Neural cell (in vitro differentiated cells): Measurements from ENCODE around the gene PARP11. TPM values are rescaled to one million over a fixed set of nuclear protein-coding genes. Genes with fewer than 3 reads are reported as not detected.

Source experiments
- H2AFZ ChIP-seq: fragments of 200-600, 300-800 bp; sonication (generic), shearing (Covaris generic); 2 replicates; pipeline ENCODE4 v1.6.0; 2014; ENCODE audit warnings: low read depth, mild to moderate bottlenecking, antibody characterized with exemption, low read length, moderate library complexity
- H3F3A ChIP-seq: fragments of 200-600 bp; shearing (Covaris generic); 2 replicates; pipeline ENCODE4 v1.6.1; 2016; ENCODE audit warnings: mild to moderate bottlenecking, moderate library complexity, mixed read lengths, antibody characterized with exemption, low read length; ENCODE audit not compliant: insufficient read depth, poor library complexity, severe bottlenecking
- H3K27ac ChIP-seq: fragments of 200-600, 300-800 bp; sonication (generic), shearing (Covaris generic); 2 replicates; pipeline ENCODE4 v1.5.1; 2014; ENCODE audit warnings: mild to moderate bottlenecking, low read length, moderate library complexity
- H3K27me3 ChIP-seq: fragments of 300-800, 200-600 bp; sonication (generic), shearing (Covaris generic); 2 replicates; pipeline ENCODE4 v1.6.0; 2014; ENCODE audit warnings: mild to moderate bottlenecking, low read depth, low read length, moderate library complexity; ENCODE audit not compliant: insufficient read depth
- H3K36me3 ChIP-seq: fragments of 300-800, 200-600 bp; sonication (generic), shearing (Covaris generic); 2 replicates; pipeline ENCODE4 v1.5.1; 2014; ENCODE audit warnings: mild to moderate bottlenecking, antibody characterized with exemption, low read length, moderate library complexity; ENCODE audit not compliant: insufficient read depth
- H3K4me2 ChIP-seq: fragments of 300-800, 200-600 bp; sonication (generic), shearing (Covaris generic); 2 replicates; pipeline ENCODE4 v1.6.0; 2014; ENCODE audit warnings: mild to moderate bottlenecking, low read length
- H3K4me3 ChIP-seq: fragments of 300-800, 200-600 bp; sonication (generic), shearing (Covaris generic); 2 replicates; pipeline ENCODE4 v1.5.1; 2014; ENCODE audit warnings: mild to moderate bottlenecking, low read length, moderate library complexity
- H3K79me2 ChIP-seq: fragments of 200-600 bp; shearing (Covaris generic); replicated peaks from 2 replicates; pipeline ENCODE4 v1.6.0; 2014; ENCODE audit warnings: mild to moderate bottlenecking, low read length, moderate library complexity; ENCODE audit not compliant: insufficient read depth
- H3K9ac ChIP-seq: fragments of 300-800, 200-600 bp; sonication (generic), shearing (Covaris generic); 2 replicates; pipeline ENCODE4 v1.6.1; 2016; ENCODE audit warnings: mild to moderate bottlenecking, low read length, mixed read lengths
- H3K9me2 ChIP-seq: fragments of 200-600 bp; shearing (Covaris generic); 2 replicates; pipeline ENCODE4 v1.6.1; 2016; ENCODE audit warnings: mild to moderate bottlenecking, low read length, mixed read lengths; ENCODE audit not compliant: insufficient read depth
- H3K9me3 ChIP-seq: fragments of 200-600, 300-800 bp; sonication (generic), shearing (Covaris generic); 2 replicates; pipeline ENCODE4 v1.6.1; 2016; ENCODE audit warnings: mild to moderate bottlenecking, mixed run types, low read length, moderate library complexity, mixed read lengths
- H4K20me1 ChIP-seq: fragments of 200-600 bp; shearing (Covaris generic); 2 replicates; pipeline ENCODE4 v1.6.1; 2016; ENCODE audit warnings: mild to moderate bottlenecking, mixed run types; ENCODE audit not compliant: insufficient read depth
- CTCF ChIP-seq: fragments of 450-650 bp; IDR thresholded peaks from 2 replicates; pipeline ENCODE4 v1.5.1; 2014; ENCODE audit warnings: antibody characterized with exemption, mild to moderate bottlenecking, moderate library complexity; ENCODE audit not compliant: poor library complexity, severe bottlenecking
- EP300 ChIP-seq: fragments of 450-650 bp; conservative IDR thresholded peaks from 2 replicates; pipeline ENCODE4 v1.6.1; 2014; ENCODE audit warnings: antibody characterized with exemption, mild to moderate bottlenecking, moderate library complexity; ENCODE audit not compliant: poor library complexity, severe bottlenecking
- EZH2 ChIP-seq: fragments of 200-600, 300-800 bp; shearing (Covaris generic), sonication (generic); IDR thresholded peaks from 2 replicates; pipeline ENCODE4 v1.6.1; 2014; ENCODE audit warnings: antibody characterized with exemption, low read length, borderline replicate concordance, mild to moderate bottlenecking; ENCODE audit not compliant: insufficient read depth, poor library complexity, severe bottlenecking
- MXI1 ChIP-seq: fragments of 450-650 bp; conservative IDR thresholded peaks from 2 replicates; pipeline ENCODE4 v1.6.1; 2014; ENCODE audit warnings: antibody characterized with exemption, mild to moderate bottlenecking; ENCODE audit not compliant: poor library complexity, severe bottlenecking
- POLR2AphosphoS5 ChIP-seq: IDR thresholded peaks from 2 replicates; pipeline ENCODE4 v1.6.1; 2012
- RAD21 ChIP-seq: fragments of 450-650 bp; conservative IDR thresholded peaks from 2 replicates; pipeline ENCODE4 v1.6.1; 2014; ENCODE audit warnings: antibody characterized with exemption, mild to moderate bottlenecking, moderate library complexity
- REST ChIP-seq: IDR thresholded peaks from 2 replicates; pipeline ENCODE4 v1.6.1; 2012; ENCODE audit warnings: borderline replicate concordance
- SMC3 ChIP-seq: fragments of 450-650 bp; conservative IDR thresholded peaks from 2 replicates; pipeline ENCODE4 v1.6.1; 2014; ENCODE audit warnings: antibody characterized with exemption, mild to moderate bottlenecking, moderate library complexity; ENCODE audit not compliant: poor library complexity
- TAF1 ChIP-seq: IDR thresholded peaks from 2 replicates; pipeline ENCODE4 v1.6.1; 2012; ENCODE audit warnings: low read depth
- polyA plus RNA-seq: library from polyadenylated mRNA; depleted of rRNA; stranded (reverse); fragments of >200 nt; gene quantifications from 2 replicates; pipeline ENCODE4 v1.2.3, GENCODE V29; 2014

PARP11 gene
- polyA plus RNA-seq, 1 donor from 2014 or later = 20.3 TPM

- no peak overlapping the region for H3K27ac ChIP-seq
- no peak overlapping the region for H3K4me2 ChIP-seq
- H3K9me3 ChIP-seq = no peaks in the 10 kb centered on the region
- no peak overlapping the region for H2AFZ ChIP-seq
- no peaks in the 10 kb centered on the region for H3K79me2 ChIP-seq
- no peaks in the 10 kb centered on the region for H3K9me2 ChIP-seq
- no peak overlapping the region for H3K9ac ChIP-seq
- H4K20me1 ChIP-seq = no peaks in the 10 kb centered on the region
- TF ChIP-seq EP300 (no peak), SMC3 (no peak), MXI1 (no peak), EZH2 (no peak), TAF1 (no peak), CTCF (no peak), REST (no peak), RAD21 (no peak), POLR2AphosphoS5 (no peak)
- peaks cover 4% of the 10 kb centered on the region for H3K36me3 ChIP-seq
- H3K27me3 ChIP-seq = no peaks in the 10 kb centered on the region
- no peaks in the 10 kb centered on the region for H3F3A ChIP-seq
- H3K4me3 ChIP-seq = no peak overlapping the region
Measured at GRCh38 chr12:3815094-3815766, 58.0 kb downstream of the PARP11 start.

- no peaks in the 10 kb centered on the region for H3K9me3 ChIP-seq
- no peaks in the 10 kb centered on the region for H3F3A ChIP-seq
- no peak overlapping the region for H3K4me3 ChIP-seq
- no peak overlapping the region for H3K4me2 ChIP-seq
- H3K27me3 ChIP-seq = no peaks in the 10 kb centered on the region
- H3K9ac ChIP-seq = no peak overlapping the region
- no peaks in the 10 kb centered on the region for H3K79me2 ChIP-seq
- no peaks in the 10 kb centered on the region for H4K20me1 ChIP-seq
- H2AFZ ChIP-seq = no peak overlapping the region
- TF ChIP-seq CTCF (no peak), REST (no peak), EZH2 (no peak), RAD21 (no peak), SMC3 (no peak), MXI1 (no peak), POLR2AphosphoS5 (no peak), EP300 (no peak), TAF1 (no peak)
- no peaks in the 10 kb centered on the region for H3K9me2 ChIP-seq
- H3K27ac ChIP-seq = no peak overlapping the region
- H3K36me3 ChIP-seq = no peaks in the 10 kb centered on the region
Measured at GRCh38 chr12:3810540-3810939, 62.7 kb downstream of the PARP11 start.
